ENCODE results near the gene ERG.

The ERG gene

GRCh38 chr21:38433471-38433870 is 64.8 kb downstream of the ERG start:
- DNase-seq (ENCODE audit: low spot score), result no peak

- DNase-seq (ENCODE audit: low spot score), result no peak
Observed at GRCh38 chr21:38430401-38430984, 67.8 kb downstream of the ERG start.

DNA sequence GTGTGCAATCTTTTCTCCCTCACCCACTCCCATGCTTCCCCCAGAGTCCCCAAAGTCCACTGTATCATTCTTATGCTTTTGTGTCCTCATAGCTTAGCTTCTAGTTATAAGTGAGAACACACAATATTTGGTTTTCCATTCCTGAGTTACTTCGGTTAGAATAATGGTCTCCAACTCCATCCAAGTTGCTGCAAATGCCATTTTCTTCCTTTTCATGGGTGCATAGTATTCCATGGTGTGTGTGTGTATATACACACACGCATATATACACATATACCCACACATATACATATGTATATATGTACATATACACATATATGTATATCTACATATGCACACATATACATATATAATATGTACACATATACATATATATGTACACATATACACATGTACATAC is 69.3 kb downstream of the ERG start:
- DNase-seq (ENCODE audit: low spot score), result no peak

GRCh38 chr21:38428211-38428610 is 70.1 kb downstream of the ERG start:
- no peak for DNase-seq (ENCODE audit: low spot score)

GRCh38 chr21:38424305-38425019 is 73.8 kb downstream of the ERG start:
- DNase-seq (ENCODE audit: low spot score), result no peak

DNA sequence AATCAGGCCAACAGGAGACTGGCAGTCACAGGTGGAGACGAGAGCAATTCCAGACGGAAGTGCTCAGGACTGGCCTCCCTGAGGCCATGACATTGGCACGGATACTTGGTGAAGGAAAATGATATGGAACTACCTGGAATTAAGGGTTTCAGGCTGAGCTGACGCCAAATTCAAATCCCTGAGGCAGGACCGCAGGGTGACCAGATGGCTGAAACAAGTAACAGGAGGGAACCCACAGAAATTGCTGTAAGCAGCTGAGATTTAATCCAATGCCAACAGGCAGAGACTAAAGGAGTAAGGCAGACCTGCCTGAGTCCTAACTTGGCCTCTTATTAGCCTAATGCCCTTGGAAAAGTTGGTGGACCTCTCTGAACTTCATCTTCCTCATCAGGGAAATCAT is 76.2 kb downstream of the ERG start:
- DNase-seq (ENCODE audit: low spot score), result no peak

GRCh38 chr21:38420140-38420539 is 78.1 kb downstream of the ERG start:
- DNase-seq (ENCODE audit: low spot score), result no peak

- DNase-seq (ENCODE audit: low spot score), result no peak
Observed at GRCh38 chr21:38417726-38418125, 80.6 kb downstream of the ERG start.

- DNase-seq (ENCODE audit: low spot score), result no peak
Observed at GRCh38 chr21:38416791-38417190, 81.5 kb downstream of the ERG start.

- no peak for DNase-seq (ENCODE audit: low spot score)
Observed at GRCh38 chr21:38413958-38414548, 84.2 kb downstream of the ERG start.

DNA sequence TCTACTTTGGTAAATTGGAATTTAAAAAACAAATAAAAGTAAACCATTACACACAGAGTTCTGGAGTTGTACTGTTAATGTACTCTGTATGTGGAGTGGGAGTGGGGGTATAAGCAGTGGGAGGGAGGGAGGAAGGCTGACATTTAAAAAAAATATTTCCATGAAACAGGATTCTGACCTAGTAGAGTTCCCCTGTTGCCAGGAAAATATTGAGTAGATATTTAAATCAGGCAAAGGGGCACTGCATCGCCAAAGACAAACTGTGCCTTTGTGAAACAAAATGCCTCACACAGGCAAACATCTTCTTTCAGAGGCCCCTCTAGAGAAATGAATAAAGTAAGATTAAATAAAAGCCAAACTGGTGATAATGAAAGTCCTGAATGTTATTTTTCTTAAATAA is 87.8 kb downstream of the ERG start:
- DNase-seq (ENCODE audit: low spot score), result no peak

- no peak for DNase-seq (ENCODE audit: low spot score)
Observed at GRCh38 chr21:38409907-38410306, 88.4 kb downstream of the ERG start.

DNA sequence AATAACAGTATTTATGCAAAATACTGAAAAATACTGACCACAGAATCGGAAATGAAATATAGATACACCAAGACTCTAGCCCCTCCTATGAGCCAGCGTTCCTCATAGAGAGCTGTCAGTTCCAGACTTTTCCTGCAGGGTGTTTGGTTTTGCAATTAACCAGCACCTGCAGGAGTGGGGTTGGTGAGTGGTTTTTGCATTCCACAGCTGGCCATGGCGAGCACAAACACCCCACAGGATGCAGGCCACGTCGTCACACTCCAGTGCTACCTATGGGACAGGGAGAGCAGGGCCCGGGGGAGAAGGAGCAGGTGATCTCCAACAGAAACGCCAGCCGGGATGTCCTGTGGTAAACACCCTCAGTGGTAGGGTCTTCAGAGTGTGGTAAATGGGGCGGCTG is 94.1 kb downstream of the ERG start:
- DNase-seq (ENCODE audit: low spot score), result no peak

- DNase-seq (ENCODE audit: low spot score), result no peak
Observed at GRCh38 chr21:38402795-38403194, 95.5 kb downstream of the ERG start.

DNA sequence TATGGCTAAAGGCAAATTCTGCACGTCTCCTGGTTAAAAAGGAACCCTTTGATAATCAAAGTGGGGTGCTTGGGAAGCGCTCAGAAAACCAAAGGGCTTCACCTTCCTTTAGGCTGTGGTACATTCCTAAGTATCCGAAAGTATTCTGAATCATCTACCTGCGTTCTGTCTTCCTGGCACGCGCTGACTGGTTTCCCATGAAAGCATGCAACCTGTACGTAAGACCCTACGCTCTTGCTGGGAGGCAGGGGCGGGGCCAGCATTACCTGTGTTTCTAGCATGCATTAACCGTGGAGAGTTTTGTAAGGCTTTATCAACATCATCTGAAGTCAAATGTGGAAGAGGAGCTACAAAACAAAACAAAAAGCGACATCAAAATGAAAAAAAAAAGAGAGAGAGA is 96.0 kb downstream of the ERG start:
- DNase-seq (ENCODE audit: low spot score), result no peak

GRCh38 chr21:38401191-38401926 is 96.9 kb downstream of the ERG start:
- DNase-seq (ENCODE audit: low spot score), result no peak

GRCh38 chr21:38400195-38400919 is 97.9 kb downstream of the ERG start:
- no peak for DNase-seq (ENCODE audit: low spot score)

GRCh38 chr21:38399103-38399502 is 99.2 kb downstream of the ERG start:
- DNase-seq (ENCODE audit: low spot score), result no peak

DNA sequence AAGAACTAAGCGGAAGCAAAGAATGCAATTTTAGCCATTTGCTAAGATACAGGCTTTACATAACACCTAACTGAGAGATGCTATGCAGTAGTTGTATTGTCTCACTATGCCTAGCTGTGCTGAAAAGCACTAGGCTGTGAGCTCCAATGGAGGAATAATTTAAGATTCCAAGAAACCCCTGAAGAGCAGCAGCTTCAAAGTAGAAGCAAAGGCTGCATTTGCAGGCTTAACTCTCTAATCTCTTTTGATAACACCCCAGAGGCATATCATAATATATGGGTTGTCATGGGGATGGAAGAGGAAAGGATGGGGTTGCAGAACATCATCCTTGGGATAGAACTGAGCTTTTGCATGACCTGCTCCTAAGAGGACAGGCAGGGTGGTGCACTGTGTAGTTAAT is 102.0 kb downstream of the ERG start:
- DNase-seq (ENCODE audit: low spot score), result no peak

GRCh38 chr21:38395581-38395980 is 102.7 kb downstream of the ERG start:
- DNase-seq (ENCODE audit: low spot score), result no peak

GRCh38 chr21:38392661-38393060 is 105.6 kb downstream of the ERG start:
- DNase-seq (ENCODE audit: low spot score), result no peak

- no peak for DNase-seq (ENCODE audit: low spot score)
Observed at GRCh38 chr21:38389896-38390295, 108.4 kb downstream of the ERG start.

DNA sequence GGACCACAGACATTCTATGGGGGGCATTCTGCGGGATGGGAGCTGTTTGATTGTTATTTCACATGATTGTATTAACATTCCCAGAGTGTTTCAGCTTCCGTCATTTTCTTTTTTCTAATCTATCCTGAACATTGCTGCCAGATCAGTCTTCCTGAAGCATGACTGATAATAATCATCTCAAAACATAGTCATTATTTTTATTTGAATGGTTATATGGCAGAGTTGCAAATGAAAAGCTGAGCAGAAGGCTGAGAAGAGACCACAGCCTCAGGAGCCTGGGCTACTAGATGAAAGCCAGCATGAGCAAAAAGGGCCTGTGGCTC is 109.0 kb downstream of the ERG start:
- no peak for DNase-seq (ENCODE audit: low spot score)
